HepG2 (cell line): ENCODE data around the gene CXCR5. TPM values are rescaled to one million over a fixed set of nuclear protein-coding genes. Genes with fewer than 3 reads are reported as not detected.
A peak's percentile ranks its signal among the peaks of the same experiment; 100 is the strongest.

Experiments used
- ARNT ChIP-seq: fragments of 450-650 bp; IDR thresholded peaks from 2 replicates; pipeline ENCODE4 v1.6.1; 2017
- FOXP4 ChIP-seq: sonication (generic); formaldehyde crosslinking; IDR thresholded peaks from 2 replicates; pipeline ENCODE4 v1.4.0; 2020; ENCODE audit warnings: missing genetic modification reagents
- HNRNPK ChIP-seq: fragments of 200-400 bp; formaldehyde crosslinking; IDR thresholded peaks from 2 replicates; pipeline ENCODE4 v1.6.1; 2018; ENCODE audit warnings: low read length, low read depth, moderate library complexity, mild to moderate bottlenecking; ENCODE audit not compliant: poor library complexity, severe bottlenecking
- KAT7 ChIP-seq: IDR thresholded peaks from 2 replicates; pipeline ENCODE4 v1.6.1; 2018; ENCODE audit warnings: borderline replicate concordance, missing compliant biosample characterization
- NFE2 ChIP-seq: sonication (generic); formaldehyde crosslinking; IDR thresholded peaks from 2 replicates; pipeline ENCODE4 v1.4.0; 2020; ENCODE audit warnings: missing genetic modification reagents
- NFE2L2 ChIP-seq: fragments of 150-350 bp; IDR thresholded peaks from 2 replicates; pipeline ENCODE4 v1.6.1; 2014; ENCODE audit warnings: low read length
- NR3C1 ChIP-seq: sonication (generic); formaldehyde crosslinking; IDR thresholded peaks from 2 replicates; pipeline ENCODE4 v1.4.0; 2020; ENCODE audit warnings: missing genetic modification reagents
- PHF20 ChIP-seq: sonication (generic); formaldehyde crosslinking; IDR thresholded peaks from 2 replicates; pipeline ENCODE4 v1.5.0; 2020; ENCODE audit warnings: mild to moderate bottlenecking, missing genetic modification reagents
- PITX1 ChIP-seq: sonication (generic); formaldehyde crosslinking; IDR thresholded peaks from 2 replicates; pipeline ENCODE4 v1.5.1; 2020; ENCODE audit warnings: mild to moderate bottlenecking, missing genetic modification reagents
- POGK ChIP-seq: sonication (generic); formaldehyde crosslinking; conservative IDR thresholded peaks from 2 replicates; pipeline ENCODE4 v1.8.0; 2022; ENCODE audit warnings: mild to moderate bottlenecking, moderate library complexity, missing genetic modification reagents
- REL ChIP-seq: sonication (generic); formaldehyde crosslinking; conservative IDR thresholded peaks from 2 replicates; pipeline ENCODE4 v1.8.0; 2022; ENCODE audit warnings: mild to moderate bottlenecking, missing genetic modification reagents, moderate library complexity
- SIX1 ChIP-seq: sonication (generic); formaldehyde crosslinking; IDR thresholded peaks from 2 replicates; pipeline ENCODE4 v1.4.0; 2020; ENCODE audit warnings: missing genetic modification reagents, borderline replicate concordance
- SP140L ChIP-seq: sonication (generic); formaldehyde crosslinking; IDR thresholded peaks from 2 replicates; pipeline ENCODE4 v1.4.0; 2020; ENCODE audit warnings: missing genetic modification reagents, borderline replicate concordance
- TFAP4 ChIP-seq: sonication (generic); IDR thresholded peaks from 2 replicates; pipeline ENCODE4 v1.6.1; 2016; ENCODE audit warnings: low read depth, borderline replicate concordance
- ZBTB3 ChIP-seq: sonication (generic); formaldehyde crosslinking; IDR thresholded peaks from 2 replicates; pipeline ENCODE4 v1.4.0; 2020; ENCODE audit warnings: low read depth, mild to moderate bottlenecking, moderate library complexity, missing genetic modification reagents, borderline replicate concordance
- ZFP91 ChIP-seq: sonication (generic); formaldehyde crosslinking; IDR thresholded peaks from 2 replicates; pipeline ENCODE4 v1.9.0; 2022; ENCODE audit warnings: missing genetic modification reagents, mild to moderate bottlenecking, borderline replicate concordance
- ZMYM2 ChIP-seq: sonication (generic); formaldehyde crosslinking; IDR thresholded peaks from 2 replicates; pipeline ENCODE4 v1.8.0; 2022; ENCODE audit warnings: mild to moderate bottlenecking, missing genetic modification reagents
- ZNF3 ChIP-seq: IDR thresholded peaks from 2 replicates; pipeline ENCODE4 v1.7.0; 2017; ENCODE audit warnings: inconsistent platforms
- ZNF577 ChIP-seq: sonication (generic); formaldehyde crosslinking; IDR thresholded peaks from 2 replicates; pipeline ENCODE4 v1.4.0; 2020; ENCODE audit warnings: mild to moderate bottlenecking, low read depth, missing genetic modification reagents, borderline replicate concordance
- polyA plus RNA-seq, 8 experiments: library from polyadenylated mRNA; depleted of rRNA in 3 of 8; stranded (reverse) in 7 of 8; unstranded in 1 of 8; fragments of >200 nt; fragmentation: Illumina TruSeq in 4 of 8; extraction: Trizol in 4 of 8; gene quantifications; 2 replicates each; pipeline versions ENCODE4 v1.2.1 to v1.2.3, GENCODE V29; 2011 to 2016; ENCODE audit warnings: low read depth in 4 of 8, missing spikeins in 1 of 8, mixed read lengths in 1 of 8; ENCODE audit not compliant: insufficient read depth in 1 of 8
- total RNA-seq, 5 experiments: library from RNA; depleted of rRNA; stranded (reverse); fragments of >200 nt; fragmentation: Illumina TruSeq; extraction: Trizol; gene quantifications; 2 replicates each; pipeline ENCODE4 v1.2.3, GENCODE V29; 2016; ENCODE audit warnings: low read depth in 1 of 5

Gene CXCR5
- total and polyA plus RNA-seq, 2 of the 13 experiments (the other 11 are each of a cell fraction or from before 2014, with no cell fraction given), result not detected

GRCh38 chr11:118921121-118921928 is 37.6 kb downstream of the CXCR5 start (continued):
- TF ChIP-seq PHF20 (no peak), FOXP4 (CRISPR knock-in tag) (peak; percentile 77), SP140L (CRISPR knock-in tag) (no peak), ZFP91 (CRISPR knock-in tag) (peak; percentile 68; the same call in 1 of the 2 replicates), SIX1 (CRISPR knock-in tag) (0 out of 2 replicates have a peak, but pooled peaks have one; percentile 32), POGK (CRISPR knock-in tag) (0 out of 2 replicates have a peak, but pooled peaks have one; percentile 49), ZMYM2 (CRISPR knock-in tag) (no peak), ZNF3 (CRISPR knock-in tag) (no peak), NFE2 (no peak), NFE2L2 (no peak), KAT7 (peak; percentile 51; the same call in 1 of the 2 replicates), ZNF577 (CRISPR knock-in tag) (no peak), ARNT (no peak), TFAP4 (peak; percentile 55; the same call in 1 of the 2 replicates), ZBTB3 (CRISPR knock-in tag) (0 out of 2 replicates have a peak, but pooled peaks have one; percentile 4), PITX1 (CRISPR knock-in tag) (peak; percentile 95), REL (CRISPR knock-in tag) (no peak), NR3C1 (CRISPR knock-in tag) (no peak), HNRNPK (no peak)
